Esophagus muscularis mucosa (tissue), 4 donors: ENCODE data around the gene ADAMTS2. TPM values are rescaled to one million over a fixed set of nuclear protein-coding genes. Genes with fewer than 3 reads are reported as not detected.
A peak's percentile ranks its signal among the peaks of the same experiment; 100 is the strongest.

Experiments used
- DNase-seq: peaks from one replicate; pipeline ENCODE4 v3.0.0-alpha.2; 2017; ENCODE audit errors: extremely low spot score
- H3K27ac ChIP-seq, 4 donors: fragments of 200-600 bp; sonication (generic); replicated peaks in 1 of 4; 1 replicate in 3 of 4; 2 replicates in 1 of 4; pipeline ENCODE4 v1.5.1; 2016 to 2019; ENCODE audit warnings: mild to moderate bottlenecking in 1 of 4
- H3K27me3 ChIP-seq, 4 donors: fragments of 200-600 bp; sonication (generic); one replicate each; pipeline versions ENCODE4 v1.5.1 to v1.6.0; 2016 to 2019
- H3K36me3 ChIP-seq, 4 donors: fragments of 200-600 bp; sonication (generic); one replicate each; pipeline ENCODE4 v1.5.1; 2016 to 2019
- H3K4me1 ChIP-seq, 4 donors: fragments of 200-600 bp; sonication (generic); one replicate each; pipeline ENCODE4 v1.5.1; 2016 to 2019
- H3K4me3 ChIP-seq, 4 donors: fragments of 200-600 bp; sonication (generic); 1 replicate in 2 of 4; 2 replicates in 2 of 4; pipeline ENCODE4 v1.5.1; 2016 to 2019; ENCODE audit warnings: mild to moderate bottlenecking in 4 of 4, moderate library complexity in 1 of 4
- H3K9me3 ChIP-seq, 4 donors: fragments of 200-600 bp; sonication (generic); 1 replicate in 3 of 4; 2 replicates in 1 of 4; pipeline ENCODE4 v1.5.1; 2016 to 2019
- CTCF ChIP-seq, 3 experiments: fragments of 200-600 bp in 2 of 3; fragments of 450-650 bp in 1 of 3; sonication (generic) in 2 of 3; IDR thresholded peaks; one replicate each; pipeline ENCODE4 v1.5.1; 2017 to 2019; ENCODE audit warnings: antibody characterized with exemption in 3 of 3, mild to moderate bottlenecking in 2 of 3, moderate library complexity in 1 of 3
- EP300 ChIP-seq: sonication (generic); formaldehyde crosslinking; IDR thresholded peaks from one replicate; pipeline ENCODE4 v1.6.1; 2017; ENCODE audit warnings: antibody characterized with exemption
- POLR2A ChIP-seq: fragments of 450-650 bp; IDR thresholded peaks from one replicate; pipeline ENCODE4 v1.6.1; 2017; ENCODE audit warnings: antibody characterized with exemption, moderate library complexity, mild to moderate bottlenecking, low read depth
- POLR2AphosphoS5 ChIP-seq, 2 donors: sonication (generic); formaldehyde crosslinking; IDR thresholded peaks; one replicate each; pipeline ENCODE4 v1.6.1; 2017; ENCODE audit warnings: antibody characterized with exemption in 2 of 2
- WGBS: methylation state at CpG from one replicate; pipeline ENCODE4 v1.1.5; 2018; 5-methylcytosine and 5-hydroxymethylcytosine counted together
- intact Hi-C: fragments of 100-400 bp; cut with DNase I; formaldehyde crosslinking; loops from one replicate; pipeline ENCODE4 v1.15.1; 2023
- total RNA-seq, 4 donors: library from RNA; depleted of rRNA; stranded (reverse); fragments of >200 nt; gene quantifications; one replicate each; pipeline versions ENCODE4 v1.1.0 to v1.2.1, GENCODE V29; 2016

The ADAMTS2 gene
- total RNA-seq, 4 donors from 2014 or later = 17.8 to 31.8 (median 21.4) TPM

- DNase-seq = peak; percentile 86
- Histone ChIP-seq H3K4me3 (no peak overlapping the region), H3K9me3 (no peaks in the 10 kb centered on the region), H3K27ac (no peak overlapping the region), H3K36me3 (no peaks in the 10 kb centered on the region), H3K27me3 (peaks cover 0 to 8% (median 0%) of the 10 kb centered on the region in 4 donors), H3K4me1 (no peaks in the 10 kb centered on the region)
- TF ChIP-seq EP300 (no peak), CTCF (IDR thresholded peaks at IDR 0.05) (no peak), POLR2A (no peak), POLR2AphosphoS5 (IDR thresholded peaks at IDR 0.05) (no peak)
- 79% methylated on average over 8 of the region's 8 CpGs for WGBS
- intact Hi-C loops = no loop called here
These were observed 37.2 kb upstream of the ADAMTS2 start for GRCh38 chr5:179382486-179382885.

DNA sequence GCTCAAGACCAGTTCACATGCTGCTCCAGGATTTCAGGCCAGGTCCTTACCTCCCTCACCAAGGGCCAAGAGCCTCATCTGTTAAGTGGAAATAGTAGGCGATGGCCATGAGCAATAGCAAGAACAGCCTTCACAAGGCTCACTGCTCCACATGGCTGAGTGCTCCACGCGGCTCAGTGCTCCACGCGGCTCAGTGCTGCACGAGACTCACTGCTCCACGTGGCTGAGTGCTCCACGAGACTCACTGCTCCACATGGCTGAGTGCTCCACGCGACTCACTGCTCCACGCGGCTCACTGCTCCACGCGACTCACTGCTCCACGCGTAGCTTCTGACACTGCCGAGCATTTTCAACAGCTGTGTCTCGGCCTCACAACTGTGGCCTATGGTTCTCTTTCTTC lies 36.4 kb upstream of the ADAMTS2 start:
- TF ChIP-seq POLR2A = no peak
- no peak for TF ChIP-seq POLR2AphosphoS5 (IDR thresholded peaks at IDR 0.05)
- no peak for TF ChIP-seq CTCF (IDR thresholded peaks at IDR 0.05)
- no peak for TF ChIP-seq EP300
- no peaks in the 10 kb centered on the region for H3K4me1 ChIP-seq
- H3K27ac ChIP-seq = no peak overlapping the region
- no peaks in the 10 kb centered on the region for H3K36me3 ChIP-seq
- H3K27me3 ChIP-seq = peaks cover 0 to under 1% (median 0%) of the 10 kb centered on the region in 4 donors
- H3K9me3 ChIP-seq = no peaks in the 10 kb centered on the region
- no peak overlapping the region for H3K4me3 ChIP-seq
- peak; percentile 86 for DNase-seq
- WGBS = 97% methylated on average over 18 of the region's 18 CpGs
- intact Hi-C loops = no loop called here

- no peak for TF ChIP-seq POLR2AphosphoS5 (IDR thresholded peaks at IDR 0.05)
- no peak for TF ChIP-seq CTCF (IDR thresholded peaks at IDR 0.05)
- TF ChIP-seq EP300 = no peak
- no peak for TF ChIP-seq POLR2A
- peak; percentile 88 for DNase-seq
These were observed 35.2 kb upstream of the ADAMTS2 start for GRCh38 chr5:179380211-179381035.

DNA sequence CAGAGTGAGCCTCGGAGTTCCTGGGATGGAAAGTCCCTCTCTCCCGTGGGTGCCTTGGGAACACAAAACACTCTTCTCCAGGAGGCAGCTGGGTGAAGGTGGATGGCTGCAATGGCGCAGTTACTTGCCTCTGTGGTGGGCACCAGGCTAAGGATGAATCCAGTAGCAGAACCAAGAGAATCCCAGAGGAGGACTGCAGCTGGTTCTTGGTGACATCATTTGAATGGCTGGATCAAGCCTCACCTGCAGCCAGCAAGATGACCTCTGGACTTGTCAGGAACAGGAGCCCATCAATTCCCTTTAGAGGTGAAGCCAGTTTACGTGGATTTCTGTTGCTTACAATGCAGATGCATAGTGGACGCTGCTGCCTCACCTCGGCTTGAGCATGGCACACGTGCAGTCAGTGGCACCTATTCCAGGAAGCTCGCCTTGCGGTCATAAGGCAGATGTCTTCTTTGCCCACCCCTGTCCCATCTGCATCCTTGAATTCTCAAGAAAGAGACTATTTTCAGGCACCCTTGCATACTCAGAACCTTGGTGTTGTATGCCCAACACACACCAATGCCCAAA lies 34.1 kb upstream of the ADAMTS2 start:
- WGBS = 81% methylated on average over 9 of the region's 9 CpGs

More at GRCh38 chr5:179380211-179381035, 35.2 kb upstream of the ADAMTS2 start:
- Histone ChIP-seq H3K4me1 (no peaks in the 10 kb centered on the region), H3K27ac (no peak overlapping the region), H3K9me3 (no peaks in the 10 kb centered on the region), H3K4me3 (no peak overlapping the region), H3K36me3 (no peaks in the 10 kb centered on the region), H3K27me3 (no peaks in the 10 kb centered on the region)
- intact Hi-C loops = no loop called here
- 88% methylated on average over 21 of the region's 28 CpGs for WGBS

GRCh38 chr5:179378441-179379271 lies 33.4 kb upstream of the ADAMTS2 start:
- no peak for TF ChIP-seq POLR2A
- TF ChIP-seq POLR2AphosphoS5 (IDR thresholded peaks at IDR 0.05) = no peak
- no peak for TF ChIP-seq EP300
- TF ChIP-seq CTCF (IDR thresholded peaks at IDR 0.05) = no peak
- Histone ChIP-seq H3K4me3 (no peak overlapping the region), H3K36me3 (no peaks in the 10 kb centered on the region), H3K4me1 (no peaks in the 10 kb centered on the region), H3K27ac (no peak overlapping the region), H3K9me3 (no peaks in the 10 kb centered on the region), H3K27me3 (no peaks in the 10 kb centered on the region)
- intact Hi-C loops = no loop called here
- WGBS = 83% methylated on average over 15 of the region's 16 CpGs
- DNase-seq = peak; percentile 87

More for the DNA sequence above, 34.1 kb upstream of the ADAMTS2 start:
- intact Hi-C loops = no loop called here
- Histone ChIP-seq H3K36me3 (no peaks in the 10 kb centered on the region), H3K27me3 (no peaks in the 10 kb centered on the region), H3K4me1 (no peaks in the 10 kb centered on the region), H3K9me3 (no peaks in the 10 kb centered on the region), H3K4me3 (no peak overlapping the region), H3K27ac (no peak overlapping the region)
- DNase-seq = peak; percentile 91
- TF ChIP-seq POLR2AphosphoS5 (IDR thresholded peaks at IDR 0.05) = no peak
